ENCODE measurements around the gene ANK2. TPM values are rescaled to one million over a fixed set of nuclear protein-coding genes. Genes with fewer than 3 reads are reported as not detected.

ANK2 gene
- total RNA-seq, 2 experiments from 2014 or later = 0.38 to 4.0 TPM

GRCh38 chr4:113154281-113154680 lies 104.8 kb downstream of the ANK2 start:
- CTCF ChIA-PET (ENCODE audit: unreplicated experiment) = no interaction called here

DNA sequence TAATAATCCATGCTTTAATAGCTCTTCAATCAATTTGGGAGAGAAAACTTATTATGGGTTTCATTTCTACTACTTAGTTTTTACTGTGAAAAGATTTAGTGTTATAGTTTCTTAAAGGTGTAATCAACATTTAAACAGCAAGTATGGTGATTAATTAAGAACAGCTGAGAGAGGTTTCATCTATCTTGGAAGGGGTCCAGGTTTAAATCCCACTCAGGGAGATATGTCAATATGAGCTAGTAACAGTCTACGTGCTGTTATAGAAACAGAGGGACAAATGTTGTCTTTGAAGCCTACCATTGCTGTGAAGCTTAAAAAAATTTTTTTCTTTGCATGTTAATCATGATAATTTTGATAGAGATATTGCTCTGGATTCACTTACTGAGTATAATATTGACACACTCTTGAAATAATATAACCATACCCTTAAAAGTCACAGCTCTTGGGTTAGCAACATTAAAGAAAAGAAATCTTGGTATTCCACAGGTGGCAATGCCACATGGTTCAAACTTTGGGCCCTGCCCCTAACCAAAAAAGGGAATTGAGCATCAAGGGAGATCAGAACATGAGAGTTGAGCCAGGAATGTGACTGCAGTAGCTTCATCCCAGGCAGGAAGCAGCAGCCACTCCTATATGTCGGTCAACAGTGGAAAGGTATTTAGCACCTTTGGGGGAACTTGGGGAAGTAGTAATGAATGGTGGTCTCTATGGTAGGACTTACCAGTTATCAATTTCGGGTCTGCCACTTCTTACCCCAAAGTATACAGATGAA lies 107.8 kb downstream of the ANK2 start:
- DNase-seq (ENCODE audit: low spot score) = no peak
- POLR2A ChIA-PET = interaction anchor here (0.8 kb wide), 1 partner anchor 9 kb away, joined by 3 read pairs; no protein-coding TSS in a partner anchor
- H4K20me1 ChIP-seq (ENCODE audit: insufficient read depth, low read length) = no peaks in the 10 kb centered on the region
- no peak overlapping the region for H2AFZ ChIP-seq (ENCODE audit: low read length)
- CTCF ChIA-PET (ENCODE audit: unreplicated experiment) = no interaction called here
- no peaks in the 10 kb centered on the region for H3K4me1 ChIP-seq (ENCODE audit: insufficient read depth, low read length, poor library complexity, severe bottlenecking)
- TF ChIP-seq EZH2phosphoT487 (IDR thresholded peaks at IDR 0.05; ENCODE audit: borderline replicate concordance, low read depth, low read length) (no peak), CTCF (conservative IDR thresholded peaks at IDR 0.05; ENCODE audit: low read length) (no peak)
- H3K4me3 ChIP-seq (ENCODE audit: low read depth, low read length, poor library complexity, severe bottlenecking) = no peak overlapping the region
- no peaks in the 10 kb centered on the region for H3K9me3 ChIP-seq (ENCODE audit: low read length)
- H3K27ac ChIP-seq (ENCODE audit: low read depth, low read length, poor library complexity, severe bottlenecking) = no peak overlapping the region
- no peak overlapping the region for H3K4me2 ChIP-seq (ENCODE audit: low read length)
- H3K79me2 ChIP-seq (ENCODE audit: insufficient read depth, low read depth, low read length) = no peaks in the 10 kb centered on the region
- intact Hi-C loops (cut with micrococcal nuclease; ENCODE audit: unreplicated experiment) = no loop called here
- no peaks in the 10 kb centered on the region for H3K36me3 ChIP-seq (ENCODE audit: insufficient read depth, low read length)
- no peaks in the 10 kb centered on the region for H3K9me2 ChIP-seq (ENCODE audit: insufficient read depth, low read length)
- no TSS peak for BruUV-seq (replicated peaks)

More at GRCh38 chr4:113154281-113154680, 104.8 kb downstream of the ANK2 start:
- no peaks in the 10 kb centered on the region for H4K20me1 ChIP-seq (ENCODE audit: insufficient read depth, low read length)
- H3K4me3 ChIP-seq (ENCODE audit: low read depth, low read length, poor library complexity, severe bottlenecking) = no peak overlapping the region
- H3K4me2 ChIP-seq (ENCODE audit: low read length) = no peak overlapping the region
- no peaks in the 10 kb centered on the region for H3K9me3 ChIP-seq (ENCODE audit: low read length)
- H3K4me1 ChIP-seq (ENCODE audit: insufficient read depth, low read length, poor library complexity, severe bottlenecking) = no peaks in the 10 kb centered on the region
- BruUV-seq (replicated peaks) = no TSS peak
- intact Hi-C loops (cut with micrococcal nuclease; ENCODE audit: unreplicated experiment) = no loop called here
- POLR2A ChIA-PET = interaction anchor here (0.6 to 1.2 kb wide), 2 partner anchors 20 to 33 kb away, joined by 3 read pairs; no protein-coding TSS in a partner anchor
- H3K79me2 ChIP-seq (ENCODE audit: insufficient read depth, low read depth, low read length) = no peaks in the 10 kb centered on the region
- TF ChIP-seq CTCF (conservative IDR thresholded peaks at IDR 0.05; ENCODE audit: low read length) = no peak
- no peak for TF ChIP-seq EZH2phosphoT487 (IDR thresholded peaks at IDR 0.05; ENCODE audit: borderline replicate concordance, low read depth, low read length)
- no peaks in the 10 kb centered on the region for H3K36me3 ChIP-seq (ENCODE audit: insufficient read depth, low read length)
- no peaks in the 10 kb centered on the region for H3K9me2 ChIP-seq (ENCODE audit: insufficient read depth, low read length)
- DNase-seq (ENCODE audit: low spot score) = no peak
- H2AFZ ChIP-seq (ENCODE audit: low read length) = no peak overlapping the region
- no peak overlapping the region for H3K27ac ChIP-seq (ENCODE audit: low read depth, low read length, poor library complexity, severe bottlenecking)

GRCh38 chr4:113159942-113160545 lies 110.6 kb downstream of the ANK2 start:
- Histone ChIP-seq H2AFZ (ENCODE audit: low read length) (no peak overlapping the region), H3K27ac (ENCODE audit: low read depth, low read length, poor library complexity, severe bottlenecking) (no peak overlapping the region), H3K79me2 (ENCODE audit: insufficient read depth, low read depth, low read length) (no peaks in the 10 kb centered on the region), H3K4me3 (ENCODE audit: low read depth, low read length, poor library complexity, severe bottlenecking) (no peak overlapping the region), H4K20me1 (ENCODE audit: insufficient read depth, low read length) (no peaks in the 10 kb centered on the region), H3K4me1 (ENCODE audit: insufficient read depth, low read length, poor library complexity, severe bottlenecking) (no peaks in the 10 kb centered on the region), H3K4me2 (ENCODE audit: low read length) (no peak overlapping the region), H3K9me3 (ENCODE audit: low read length) (no peaks in the 10 kb centered on the region), H3K36me3 (ENCODE audit: insufficient read depth, low read length) (no peaks in the 10 kb centered on the region), H3K9me2 (ENCODE audit: insufficient read depth, low read length) (no peaks in the 10 kb centered on the region)
- POLR2A ChIA-PET = interaction anchor here (0.6 to 1.0 kb wide), 2 partner anchors 54 to 1481 kb away, joined by 3 read pairs; no protein-coding TSS in a partner anchor
- intact Hi-C loops (cut with micrococcal nuclease; ENCODE audit: unreplicated experiment) = no loop called here
- no peak for DNase-seq (ENCODE audit: low spot score)
- TF ChIP-seq EZH2phosphoT487 (IDR thresholded peaks at IDR 0.05; ENCODE audit: borderline replicate concordance, low read depth, low read length) = no peak
- no peak for TF ChIP-seq CTCF (conservative IDR thresholded peaks at IDR 0.05; ENCODE audit: low read length)
- CTCF ChIA-PET (ENCODE audit: unreplicated experiment) = no interaction called here
- BruUV-seq (replicated peaks) = no TSS peak
